ELF-1 (cell line): ENCODE data around the gene F12.
A peak's percentile ranks its signal among the peaks of the same experiment; 100 is the strongest.
"Not testable (repeated sequence)": the region's sequence is repeated elsewhere in the genome, so short reads cannot be mapped to it uniquely, and the experiment has no call there.

Experiments used
- DNase-seq: peaks from one replicate; pipeline ENCODE4 v3.0.0-alpha.2; 2016; ENCODE audit warnings: low read depth, low spot score

Gene F12

DNA sequence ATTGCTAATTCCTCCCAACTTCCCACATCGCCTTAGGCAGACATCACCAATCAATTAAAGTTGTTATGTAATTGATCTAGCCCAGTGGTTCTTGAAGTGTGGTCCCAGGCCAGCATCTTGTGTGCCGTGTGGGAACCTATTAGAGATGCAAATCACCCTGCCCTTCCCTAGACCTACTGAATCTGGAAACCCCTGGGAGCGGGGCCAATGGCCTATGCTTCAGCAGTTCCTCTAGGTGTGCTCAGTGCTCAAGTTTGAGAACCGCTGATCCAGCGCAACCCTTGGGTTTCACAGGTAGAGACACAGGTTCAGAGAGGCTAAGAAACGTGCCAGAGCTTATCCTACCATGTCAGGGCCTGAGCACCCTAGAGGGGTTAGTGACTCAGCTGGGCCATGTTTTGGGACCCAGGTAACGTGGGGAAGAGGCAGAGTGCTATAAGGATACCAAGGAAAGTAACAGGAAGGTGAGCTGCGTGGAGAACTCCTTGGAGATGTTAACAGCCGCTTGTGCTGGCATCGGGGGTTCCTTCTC lies 20.8 kb downstream of the F12 start:
- no peak for DNase-seq

DNA sequence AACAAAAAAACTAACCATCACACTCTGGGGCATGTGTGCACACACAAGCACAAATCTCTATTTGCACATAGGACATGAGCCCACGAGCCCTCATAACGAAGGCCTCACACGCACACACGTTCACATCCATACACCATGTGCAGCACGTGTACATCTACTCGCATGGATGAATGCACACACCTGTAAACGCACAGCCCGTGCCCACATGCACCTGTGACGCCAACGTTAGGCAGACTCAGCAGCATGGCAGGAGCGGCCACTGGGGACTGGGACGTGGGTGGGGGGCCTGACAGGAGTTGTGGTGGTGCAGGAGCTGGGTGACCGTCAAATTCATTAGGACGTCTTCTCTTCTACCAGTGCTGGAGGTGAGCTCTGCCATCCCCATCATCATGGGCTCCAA lies 22.0 kb downstream of the F12 start:
- DNase-seq: no peak

DNA sequence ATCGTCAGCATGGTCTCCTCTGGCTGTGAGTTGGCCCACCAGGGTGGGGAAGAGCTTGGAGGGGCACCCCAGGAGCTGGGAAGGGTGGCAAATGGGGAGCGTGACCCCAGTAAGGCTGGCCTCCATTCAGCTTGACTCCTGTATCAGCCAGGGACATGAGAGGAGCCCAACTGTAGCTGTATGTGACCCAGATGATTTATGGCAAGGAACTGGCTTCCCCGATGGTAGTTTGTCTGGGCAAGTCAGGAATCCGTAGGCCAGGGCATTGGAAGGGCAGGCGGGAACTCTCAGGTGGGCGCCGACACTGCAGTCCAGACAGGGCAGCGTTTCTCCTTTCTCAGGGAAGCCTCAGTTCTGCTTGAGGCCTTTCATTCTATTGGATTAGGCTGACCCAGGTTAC lies 22.8 kb downstream of the F12 start:
- no peak for DNase-seq

DNA sequence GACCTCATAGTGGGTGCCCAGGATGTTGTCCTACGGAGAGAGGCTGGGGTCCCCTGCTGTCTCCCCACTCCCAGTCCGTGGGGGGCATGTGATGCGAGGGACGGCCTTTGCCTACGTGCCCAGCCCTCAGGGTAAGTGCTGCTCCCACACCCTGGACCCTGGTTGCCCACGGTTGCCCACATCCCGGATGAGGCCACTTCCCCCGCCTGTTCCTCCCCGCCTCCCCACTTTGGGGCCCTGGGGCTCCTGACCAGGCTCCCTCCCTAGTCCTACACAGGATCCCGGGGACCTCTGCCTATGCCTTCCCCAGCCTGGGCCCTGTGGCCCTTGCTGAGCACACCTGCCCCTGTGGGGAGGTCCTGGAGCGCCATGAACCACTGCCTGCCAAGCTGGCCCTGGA lies 23.6 kb downstream of the F12 start:
- no peak for DNase-seq

DNA sequence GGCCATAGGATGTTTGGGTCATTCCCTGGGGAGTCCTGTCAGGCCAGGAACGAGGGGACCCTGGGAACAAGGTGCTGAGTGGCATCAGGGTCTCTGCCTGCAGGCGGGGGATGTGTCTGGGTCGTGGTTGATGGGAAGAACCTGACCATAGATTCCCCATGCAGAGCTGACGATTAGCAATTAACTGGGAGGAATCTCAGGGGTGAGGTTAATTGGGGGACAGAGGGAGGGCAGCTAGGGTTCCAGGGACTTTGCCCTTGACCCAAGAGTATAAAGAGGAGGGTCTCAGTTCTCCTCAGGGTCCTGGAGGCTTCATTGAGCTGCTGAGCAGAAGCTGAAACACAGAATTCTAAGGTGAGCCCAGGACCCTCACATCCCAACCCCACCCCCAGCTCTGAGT lies 25.2 kb downstream of the F12 start, which contains the start of gene SLC34A1:
TSS of gene SLC34A1 (plus strand) at position 301 of the 400 bp plus-strand sequence. CDS start 1,308 bp downstream, outside the sequence.
- DNase-seq: no peak

DNA sequence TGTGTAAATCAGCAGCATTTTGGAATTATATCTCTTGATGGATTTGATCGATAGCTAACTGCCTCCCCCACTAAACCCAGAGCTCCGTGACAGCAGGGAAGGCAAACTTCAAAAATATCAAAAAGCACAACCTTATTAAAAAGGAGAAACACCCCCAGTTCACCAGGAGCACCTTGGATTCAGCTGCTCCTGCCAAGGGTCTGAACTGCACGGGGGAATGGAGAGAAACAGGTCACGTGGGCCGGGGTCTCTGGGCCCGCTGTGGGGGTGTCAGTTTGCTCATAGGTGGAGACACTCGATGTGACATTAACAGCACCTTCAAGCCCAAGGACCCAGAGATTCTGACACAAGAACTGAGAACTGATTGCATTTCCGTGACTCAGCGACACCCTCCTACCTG lies 26.2 kb downstream of the F12 start:
- no peak for DNase-seq

DNA sequence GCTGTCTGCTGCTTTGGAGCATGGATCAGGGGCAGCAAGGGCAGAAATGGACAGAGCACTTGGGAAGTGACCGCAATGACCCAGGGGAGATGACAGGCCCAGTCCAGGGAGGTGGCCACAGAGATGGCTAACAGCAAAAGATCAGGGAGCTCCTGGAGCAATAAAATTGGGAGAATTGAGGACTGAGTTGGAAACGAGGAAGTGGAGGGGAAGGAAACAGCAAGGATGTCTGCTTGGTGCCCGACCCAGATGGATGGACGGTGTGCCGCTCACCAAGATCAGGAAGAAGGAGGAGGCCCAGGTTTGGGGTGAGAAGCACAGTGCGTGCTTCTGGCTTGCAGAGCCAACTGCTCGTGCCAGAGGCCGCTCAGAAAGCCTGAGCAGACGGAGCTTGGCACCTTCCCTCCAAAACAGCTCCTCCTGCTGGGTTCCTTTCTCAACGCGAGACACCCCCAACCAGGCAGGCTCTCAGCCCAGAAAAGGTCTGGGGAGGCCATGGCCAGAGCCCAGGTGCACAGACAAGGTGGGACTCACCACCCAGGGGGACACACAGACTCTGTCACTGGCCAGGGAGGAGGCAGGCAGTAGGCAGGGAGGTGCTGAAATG lies 26.8 kb downstream of the F12 start:
- DNase-seq: peak; percentile 48

DNA sequence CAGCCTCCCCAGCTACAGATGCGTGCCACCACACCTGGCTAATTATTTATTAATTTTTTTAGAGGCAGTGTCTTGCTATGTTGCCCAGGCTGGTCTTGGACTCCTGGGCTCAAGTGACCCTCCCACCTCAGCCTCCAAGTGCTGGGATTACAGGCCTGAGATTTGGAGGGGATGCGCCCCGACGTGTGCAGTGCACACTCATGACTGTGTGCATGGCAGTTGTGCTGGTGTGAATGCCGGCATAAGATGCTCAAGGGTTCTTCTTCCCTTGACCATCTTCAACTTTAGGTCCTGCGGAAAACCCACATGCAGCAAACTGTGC lies 28.6 kb downstream of the F12 start:
- no peak for DNase-seq

DNA sequence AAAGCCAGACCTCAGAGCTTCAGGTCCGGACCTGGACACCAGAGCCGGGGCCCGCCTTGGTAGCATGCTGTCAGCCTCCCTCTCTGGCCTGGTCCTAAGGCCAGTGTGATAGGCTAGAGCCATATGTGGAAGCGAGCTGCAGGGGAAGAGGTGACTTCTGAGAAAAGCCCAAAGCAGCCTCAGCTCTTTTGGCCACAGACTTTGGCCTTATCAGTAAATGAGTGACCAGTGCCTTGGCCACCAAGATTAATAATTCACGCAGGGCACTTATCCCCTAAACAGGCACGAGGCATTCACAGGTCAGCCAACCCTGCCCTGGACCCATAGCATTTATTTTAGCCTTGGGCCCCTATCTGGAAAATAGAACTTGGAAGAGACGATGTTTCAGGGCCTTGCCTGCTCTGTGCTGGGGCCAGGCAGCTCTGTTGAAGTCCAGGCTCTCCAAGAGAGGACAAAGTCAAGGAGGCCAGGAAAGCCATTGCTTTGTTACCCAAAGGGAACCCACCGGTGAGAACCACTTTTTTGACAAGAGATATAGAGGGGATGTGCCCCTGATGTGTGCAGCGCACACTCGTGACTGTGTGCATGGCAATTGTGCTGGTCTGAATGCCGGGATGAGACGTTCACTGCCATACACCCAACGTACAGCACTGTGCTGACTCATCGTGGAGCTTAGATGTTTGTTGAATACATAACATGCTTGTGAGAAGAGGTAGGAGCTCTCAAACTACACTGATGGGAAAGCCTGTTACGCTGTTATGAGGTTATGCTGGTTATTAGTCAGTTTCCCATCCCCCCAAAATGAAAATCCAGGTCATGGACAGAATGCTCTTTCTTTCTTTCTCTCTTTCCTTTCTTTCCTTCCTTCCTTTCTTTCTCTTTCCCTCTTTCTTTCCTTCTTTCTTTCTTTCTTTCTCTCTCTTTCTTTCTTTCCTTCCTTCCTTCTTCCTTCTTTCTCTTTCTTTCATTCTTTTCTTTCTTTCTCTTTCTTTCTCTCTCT lies 30.2 kb downstream of the F12 start:
- DNase-seq: no peak

DNA sequence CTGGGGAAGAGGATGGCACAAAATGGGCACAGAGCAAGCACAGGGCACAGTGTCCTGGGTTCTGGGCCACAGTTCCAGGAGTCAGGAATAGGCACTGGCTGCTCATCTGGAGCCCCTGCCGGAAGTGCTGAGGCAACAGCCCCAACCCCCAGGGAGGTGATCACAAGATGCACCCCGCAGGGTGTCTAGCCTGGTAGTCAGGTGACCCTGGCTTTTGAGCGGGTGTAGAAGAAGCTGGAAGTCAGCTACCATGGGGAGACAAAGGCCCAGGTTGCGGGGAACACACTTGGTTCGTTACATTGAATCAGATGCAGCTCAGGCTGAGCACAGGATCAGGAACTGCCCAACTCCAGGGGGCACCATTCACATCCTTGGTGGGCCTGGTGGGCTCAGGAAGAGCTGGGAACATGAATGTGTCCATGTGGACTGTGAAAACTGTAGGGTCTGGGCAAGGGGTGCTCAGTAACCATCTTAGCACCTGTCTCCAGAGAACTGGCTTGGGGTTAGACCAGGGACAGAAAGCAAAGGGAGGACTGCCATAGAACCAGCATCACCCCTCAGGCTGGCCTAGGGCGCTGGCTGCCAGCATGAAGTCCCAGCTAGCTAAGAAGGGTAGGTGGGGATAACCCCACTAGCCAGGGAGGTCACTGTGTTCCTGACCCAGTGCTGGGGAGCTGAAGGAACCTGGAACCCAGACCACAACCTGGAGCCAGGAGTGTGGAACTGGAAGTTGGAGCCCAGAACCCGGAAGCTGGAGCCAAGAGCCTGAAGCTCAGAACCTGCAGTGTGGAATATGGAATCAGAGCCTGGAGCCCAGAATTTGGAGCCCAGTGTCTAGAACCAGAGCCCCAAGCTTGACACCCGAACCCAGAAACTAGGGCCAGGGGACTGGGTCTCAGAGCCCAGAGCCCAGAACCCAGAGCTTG lies 31.2 kb downstream of the F12 start:
- DNase-seq: no peak

DNA sequence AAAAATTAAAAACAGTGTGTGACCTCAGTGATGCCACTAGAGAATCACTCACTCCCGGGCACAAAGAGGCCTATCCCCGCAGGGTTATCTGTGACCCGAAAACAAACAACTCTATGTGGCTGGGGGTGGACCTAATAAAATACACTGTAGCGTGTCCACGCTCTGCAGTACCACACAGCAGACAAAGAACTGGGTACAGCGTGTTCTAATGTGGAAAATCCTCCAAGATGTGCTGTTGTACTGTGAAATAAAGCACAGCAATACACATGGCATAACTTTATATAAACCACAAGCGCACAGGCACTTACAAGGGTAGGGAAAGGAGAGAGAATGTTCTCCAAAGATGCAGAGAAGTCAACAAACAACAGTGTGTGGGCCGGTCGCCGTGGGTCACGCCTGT lies 33.3 kb downstream of the F12 start:
- no peak for DNase-seq

DNA sequence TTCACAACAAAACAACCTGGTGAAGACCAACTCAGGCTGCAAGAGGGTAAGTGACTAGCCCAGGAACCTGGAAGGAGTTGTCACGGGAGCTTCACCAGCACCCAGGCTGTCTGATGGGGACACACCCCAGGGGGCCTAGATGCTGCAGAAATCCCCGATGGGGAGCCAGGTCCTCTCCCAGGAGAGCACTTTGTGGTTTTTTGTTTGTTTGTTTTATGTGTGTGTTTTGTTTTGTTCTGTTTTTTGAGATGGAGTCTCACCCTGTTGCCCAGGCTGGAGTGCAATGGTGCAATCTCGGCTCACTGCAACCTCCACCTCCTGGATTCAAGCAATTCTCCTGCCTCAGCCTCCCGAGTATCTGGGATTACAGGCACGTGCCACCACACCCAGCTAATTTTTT lies 33.8 kb downstream of the F12 start:
- DNase-seq: not testable (repeated sequence)

DNA sequence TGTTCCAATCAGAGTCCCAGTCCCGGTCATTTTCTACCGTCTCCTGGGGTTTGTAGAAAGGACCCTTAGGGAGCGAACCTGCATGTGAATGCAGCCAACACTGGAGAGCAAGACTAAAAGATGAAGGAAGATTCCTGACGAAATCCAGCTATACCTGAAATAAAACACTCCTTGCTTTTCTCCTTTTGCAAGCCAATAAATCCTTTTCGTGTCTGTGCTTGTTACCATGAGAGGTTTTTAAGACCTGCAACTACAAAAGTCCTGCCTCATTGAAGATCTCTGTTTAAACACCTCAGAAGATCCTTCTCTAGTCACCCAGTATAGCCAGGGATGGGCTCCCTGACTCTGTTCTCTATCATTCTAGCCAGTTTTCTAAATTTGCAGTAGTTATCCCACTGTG lies 35.2 kb downstream of the F12 start:
- no peak for DNase-seq

DNA sequence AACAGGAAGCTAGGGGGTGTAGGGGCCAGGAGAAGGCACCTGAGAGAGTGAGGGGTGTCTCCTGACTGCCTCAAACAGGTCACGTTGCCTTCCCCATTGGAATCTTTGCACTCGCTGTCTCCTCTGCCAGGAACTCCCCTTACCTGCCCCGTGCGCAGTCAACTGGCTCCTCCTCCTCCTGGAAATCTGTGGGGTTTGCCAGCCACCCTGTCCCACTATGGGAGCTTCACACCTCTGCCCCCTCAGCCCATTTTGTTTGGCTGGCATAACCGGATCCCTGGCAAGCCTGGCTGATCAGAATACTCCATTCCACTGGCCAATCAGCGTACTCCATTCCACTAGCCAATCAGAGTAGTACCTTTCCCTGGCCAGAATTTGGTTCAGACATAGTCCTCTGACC lies 35.6 kb downstream of the F12 start:
- DNase-seq: no peak

DNA sequence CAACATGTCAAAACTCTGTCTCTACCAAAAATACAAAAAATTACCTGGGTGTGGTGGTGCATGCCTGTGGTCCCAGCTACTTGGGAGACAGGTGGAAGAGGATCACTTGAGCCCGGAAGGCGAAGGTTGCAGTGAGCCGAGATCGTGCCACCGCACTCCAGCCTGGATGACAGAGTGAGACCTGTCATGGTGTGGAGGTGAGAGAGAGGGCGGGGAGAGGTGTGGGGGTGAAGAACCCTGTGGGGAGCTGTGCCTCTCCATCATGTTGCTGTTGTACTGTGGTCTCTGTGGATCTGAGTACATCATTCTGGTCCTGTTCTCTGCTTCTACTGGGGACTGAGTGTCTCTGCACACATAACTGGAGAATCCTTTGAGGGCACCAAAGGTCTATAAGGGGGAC lies 36.5 kb downstream of the F12 start:
- no peak for DNase-seq

DNA sequence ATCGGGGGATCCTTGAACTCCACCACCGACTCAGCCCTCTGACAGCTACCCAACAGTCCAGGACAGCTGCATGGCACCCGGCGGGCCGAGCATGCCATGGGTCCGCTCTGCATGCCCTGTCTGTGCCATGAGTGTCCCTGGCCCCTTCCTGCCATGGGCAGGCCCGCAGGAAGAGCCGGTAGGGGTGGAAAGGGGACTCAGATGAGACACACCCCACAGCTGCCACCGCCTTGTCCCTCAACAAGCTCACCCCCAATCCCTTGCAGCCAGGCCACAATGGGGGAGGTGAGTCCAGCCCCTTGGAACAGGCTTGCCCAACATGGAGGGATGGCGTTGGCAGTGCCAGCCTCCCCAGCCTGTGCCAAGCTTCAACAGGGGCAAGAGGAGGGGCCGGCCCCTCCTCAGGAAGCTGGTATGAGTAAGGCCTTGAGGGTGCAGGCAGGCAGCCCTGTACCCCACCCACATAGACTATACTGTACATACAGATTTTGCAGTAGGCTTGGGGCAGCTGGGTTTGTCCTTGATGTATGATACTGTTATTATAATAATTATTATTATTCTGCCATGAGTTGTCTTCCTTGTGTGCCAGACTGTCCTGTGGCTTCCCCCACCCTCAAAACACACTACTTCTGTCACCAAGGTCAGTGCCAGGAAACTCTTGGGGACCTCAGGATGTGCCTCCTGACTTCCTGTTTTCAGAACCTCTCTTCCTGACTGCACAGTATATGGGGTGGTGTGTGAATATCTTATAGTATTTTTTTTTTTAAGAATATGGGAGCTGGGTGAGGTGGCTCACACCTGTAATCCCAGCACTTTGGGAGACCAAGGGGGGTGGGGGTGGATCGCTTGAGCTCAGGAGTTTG lies 37.1 kb downstream of the F12 start:
- DNase-seq: no peak

DNA sequence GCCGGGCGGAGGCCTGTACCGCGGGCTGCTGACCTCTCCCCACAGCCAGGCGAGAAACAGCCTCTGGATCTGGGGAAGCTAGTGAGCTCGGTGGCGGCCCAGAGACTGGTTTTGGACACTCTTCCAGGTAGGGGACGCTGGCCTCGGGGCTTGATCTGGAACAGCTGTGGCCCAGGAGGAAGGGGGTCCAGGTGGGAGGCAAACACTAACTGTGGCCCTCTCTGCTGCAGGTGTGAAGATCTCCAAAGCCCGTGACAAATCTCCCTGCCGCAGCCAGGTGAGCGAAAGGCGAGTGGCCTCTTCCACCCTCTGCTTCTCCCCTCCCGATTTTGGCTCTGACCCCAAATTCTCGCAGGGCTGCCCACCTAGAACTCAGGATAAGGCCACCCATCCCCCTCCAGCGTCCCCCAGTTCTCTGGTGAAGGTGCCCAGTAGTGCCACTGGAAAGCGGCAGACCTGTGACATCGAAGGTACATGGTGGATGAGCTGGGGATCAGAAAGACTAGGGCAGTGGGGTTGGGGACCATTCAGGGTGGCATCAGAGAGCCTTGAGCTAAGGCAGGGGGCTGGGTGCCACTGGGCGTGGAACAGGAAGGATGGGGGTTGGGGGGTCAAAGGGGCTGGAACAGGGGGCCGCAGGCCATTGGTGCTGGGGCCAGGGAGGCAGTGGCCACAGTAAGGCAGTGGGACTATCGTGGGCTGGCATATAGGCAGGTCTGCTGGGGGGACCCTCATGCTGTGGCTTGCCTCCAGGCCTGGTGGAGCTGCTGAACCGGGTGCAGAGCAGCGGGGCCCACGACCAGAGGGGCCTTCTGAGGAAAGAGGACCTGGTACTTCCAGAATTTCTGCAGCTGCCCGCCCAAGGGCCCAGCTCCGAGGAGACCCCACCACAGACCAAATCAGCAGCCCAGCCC lies 38.0 kb downstream of the F12 start:
- DNase-seq: no peak

DNA sequence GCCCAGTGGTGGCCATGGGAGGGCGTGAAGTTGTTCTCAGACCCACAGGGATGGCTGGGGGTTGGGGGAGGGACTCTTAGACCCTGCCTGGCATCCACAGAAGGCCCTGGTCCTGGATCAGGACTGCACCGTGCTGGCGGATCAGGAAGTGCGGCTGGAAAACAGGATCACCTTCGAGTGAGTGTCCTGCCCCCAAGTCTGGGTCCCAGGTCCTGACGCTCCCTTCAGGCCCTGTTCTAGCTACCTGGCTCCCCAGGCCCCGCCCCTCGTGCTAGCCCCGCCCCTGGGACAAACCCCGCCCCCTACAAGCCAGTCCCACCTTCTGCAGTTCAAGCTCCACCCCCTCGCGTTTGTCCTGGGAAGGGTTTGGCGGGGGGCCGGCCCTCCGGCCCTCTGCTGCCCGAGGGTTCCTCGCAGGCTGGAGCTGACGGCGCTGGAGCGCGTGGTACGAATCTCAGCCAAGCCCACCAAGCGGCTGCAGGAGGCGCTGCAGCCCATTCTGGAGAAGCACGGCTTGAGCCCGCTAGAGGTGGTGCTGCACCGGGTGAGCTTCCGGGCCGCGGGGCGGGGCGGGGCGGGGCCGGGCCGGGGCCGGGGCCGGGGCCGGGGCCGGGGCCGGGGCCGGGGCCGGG lies 38.8 kb downstream of the F12 start:
- peak; percentile 98 for DNase-seq
